ENCODE measurements around the gene LRBA.
"Not testable (repeated sequence)": the region's sequence is repeated elsewhere in the genome, so short reads cannot be mapped to it uniquely, and the experiment has no call there.

Gene LRBA

DNA sequence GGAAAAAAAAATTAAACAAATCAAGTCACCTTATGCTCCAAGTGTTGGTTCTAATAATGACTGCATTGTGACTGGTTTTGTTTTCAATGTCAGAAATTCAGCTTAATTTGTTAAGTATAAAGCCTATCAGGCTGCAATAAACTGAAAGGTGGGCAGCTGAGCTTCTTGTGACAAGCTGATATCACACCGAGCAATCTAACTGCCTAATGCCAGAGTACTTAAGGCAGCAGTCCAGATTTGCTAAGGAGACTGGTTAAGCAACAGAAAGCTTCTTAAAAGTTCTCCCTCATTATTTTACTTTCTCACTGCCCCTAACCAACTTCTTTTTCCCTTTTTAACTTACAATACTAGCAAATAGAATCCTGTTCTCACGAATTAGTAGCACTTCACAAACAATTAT, 232.2 kb downstream of the LRBA start:
- no peak for DNase-seq

DNA sequence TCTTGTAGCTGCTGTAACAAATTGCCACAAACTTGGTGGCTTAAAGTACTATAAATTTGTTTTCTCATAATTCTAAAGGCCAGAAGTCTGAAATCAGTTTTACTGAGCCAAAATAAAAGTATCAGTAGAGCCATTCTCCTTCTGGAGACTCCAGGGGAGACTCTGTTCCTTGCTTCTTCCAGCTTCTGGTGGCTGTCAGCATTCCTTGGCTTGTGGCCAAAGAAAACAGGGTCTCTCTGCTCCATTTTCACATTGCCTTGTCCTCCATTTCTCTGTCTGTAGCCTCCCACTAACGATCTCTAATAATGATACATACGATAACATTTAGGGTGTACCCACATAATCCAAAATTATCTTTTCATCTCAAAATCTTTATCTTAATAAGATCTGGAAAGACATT, 232.8 kb downstream of the LRBA start:
- no peak for DNase-seq

DNA sequence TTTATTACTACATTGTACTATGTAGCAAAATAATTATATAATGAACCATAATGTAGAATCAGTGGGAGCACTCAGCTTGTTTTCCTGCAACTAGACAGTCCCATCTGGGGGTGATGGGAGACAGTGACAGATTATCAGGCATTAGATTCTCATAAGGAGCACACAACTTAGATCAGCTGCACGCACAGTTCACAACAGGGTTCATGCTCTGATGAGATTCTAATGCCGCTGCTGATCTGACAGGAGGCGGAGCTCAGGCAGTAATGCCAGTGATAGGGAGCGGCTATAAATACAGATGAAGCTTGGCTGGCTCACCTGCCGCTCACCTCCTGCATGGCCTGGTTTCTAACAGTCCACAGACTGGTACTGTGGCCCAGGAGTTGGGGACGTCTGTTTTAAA, 233.9 kb downstream of the LRBA start:
- DNase-seq = no peak

DNA sequence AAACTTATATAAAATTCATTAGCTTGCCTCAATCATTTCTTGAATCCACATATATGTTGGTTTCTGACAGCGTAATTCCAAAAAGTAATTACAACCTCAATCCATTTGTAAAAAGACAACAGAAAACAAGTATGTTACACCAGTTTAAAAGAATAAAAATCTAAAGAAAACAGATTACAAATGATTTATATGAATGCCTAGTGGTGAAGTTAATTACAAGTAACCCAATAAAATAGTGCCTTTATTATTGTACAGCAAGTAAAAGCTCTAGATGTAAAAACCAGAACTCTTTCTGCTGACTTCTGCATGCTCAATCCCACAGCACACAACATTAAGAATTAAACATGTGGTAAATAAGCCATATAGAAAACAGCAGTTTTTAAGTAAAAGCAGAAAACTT, 235.4 kb downstream of the LRBA start:
- DNase-seq = no peak

DNA sequence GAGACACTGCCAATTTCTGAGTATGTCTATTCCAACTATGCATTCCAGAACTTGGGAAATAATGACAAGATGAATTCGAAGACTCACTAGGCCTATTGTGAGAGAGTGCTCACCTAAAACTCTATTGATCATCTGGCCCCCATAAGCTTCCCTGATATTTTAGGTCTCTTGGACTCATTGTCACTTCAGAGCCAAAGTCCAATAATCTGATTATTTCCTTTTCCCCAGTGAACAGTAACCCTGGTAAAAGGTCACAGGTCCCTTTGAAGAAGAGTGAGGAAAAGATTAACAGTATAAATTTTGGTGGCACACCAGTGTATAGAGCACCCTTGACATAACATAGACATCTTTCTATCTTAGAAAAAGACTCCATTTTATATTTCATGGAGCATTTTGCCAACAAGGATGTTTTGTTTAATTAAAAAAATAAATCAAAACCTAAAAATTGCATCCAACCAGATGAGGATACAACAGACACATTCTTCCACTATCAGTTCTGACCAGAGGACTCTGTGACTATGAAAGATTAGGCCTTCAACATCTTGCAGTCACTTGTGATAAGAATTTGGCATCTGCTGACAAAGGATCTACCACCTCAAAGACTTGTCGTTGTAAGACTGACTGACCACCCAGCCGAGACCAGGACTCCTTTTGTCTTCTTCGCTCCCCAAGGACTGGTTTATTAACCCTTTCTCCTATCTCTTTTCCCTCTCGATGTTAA, 241.2 kb downstream of the LRBA start:
- DNase-seq = no peak

DNA sequence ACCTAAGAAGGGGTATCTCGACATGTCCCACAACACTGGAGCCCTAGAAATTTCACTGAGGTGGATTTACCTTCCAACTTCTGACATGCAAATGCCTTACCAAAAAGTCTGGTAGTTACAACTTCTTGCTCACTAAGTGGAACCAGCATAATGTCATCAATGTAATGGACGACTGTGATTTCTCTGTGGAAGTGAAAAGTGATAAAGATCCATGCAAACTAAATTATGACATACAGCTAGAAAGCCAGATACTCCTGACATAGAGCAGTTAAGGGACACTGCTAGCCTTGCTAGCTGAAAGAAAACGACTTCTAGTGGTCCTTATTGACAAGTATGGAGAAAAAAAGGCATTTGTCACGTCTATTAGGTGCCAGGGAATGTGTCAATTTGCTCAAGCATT, 242.1 kb downstream of the LRBA start:
- no peak for DNase-seq

DNA sequence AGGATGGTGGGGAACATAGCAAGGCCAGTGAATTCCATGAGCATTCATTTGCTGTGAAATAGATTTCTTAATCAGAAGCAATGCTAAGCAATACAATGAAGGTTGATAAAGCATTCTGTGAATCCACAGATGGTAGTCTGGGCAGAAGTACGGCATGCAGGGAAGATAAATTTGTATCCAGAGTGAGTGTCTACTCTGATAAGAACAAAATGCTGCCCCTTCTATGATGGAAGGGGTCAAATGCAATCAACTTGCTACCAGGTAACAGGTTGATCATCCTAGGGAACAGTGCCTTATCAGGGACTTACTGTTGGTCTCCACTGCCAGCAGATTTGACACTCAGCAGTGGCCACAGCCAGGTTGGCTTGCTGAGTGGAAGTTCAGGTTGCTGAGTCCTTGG, 243.7 kb downstream of the LRBA start:
- no peak for DNase-seq

DNA sequence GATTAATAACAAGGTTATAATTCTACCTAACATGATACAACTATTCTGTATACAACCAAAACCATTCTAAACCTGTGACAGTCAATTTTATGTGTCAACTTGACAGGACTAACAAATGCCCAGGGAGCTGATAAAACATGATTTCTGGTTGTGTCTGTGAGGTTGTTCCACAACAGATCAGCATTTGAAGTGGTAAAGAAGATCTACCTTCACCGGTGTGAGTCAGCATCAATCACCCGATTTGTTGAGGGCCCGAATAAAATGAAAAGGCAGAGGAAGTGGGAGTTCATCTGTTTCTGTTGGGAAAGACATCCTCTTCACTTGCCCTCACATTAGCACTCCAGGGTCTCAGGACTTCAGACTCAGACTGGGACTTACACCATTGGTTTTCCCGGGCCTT, 245.2 kb downstream of the LRBA start:
- DNase-seq = no peak

DNA sequence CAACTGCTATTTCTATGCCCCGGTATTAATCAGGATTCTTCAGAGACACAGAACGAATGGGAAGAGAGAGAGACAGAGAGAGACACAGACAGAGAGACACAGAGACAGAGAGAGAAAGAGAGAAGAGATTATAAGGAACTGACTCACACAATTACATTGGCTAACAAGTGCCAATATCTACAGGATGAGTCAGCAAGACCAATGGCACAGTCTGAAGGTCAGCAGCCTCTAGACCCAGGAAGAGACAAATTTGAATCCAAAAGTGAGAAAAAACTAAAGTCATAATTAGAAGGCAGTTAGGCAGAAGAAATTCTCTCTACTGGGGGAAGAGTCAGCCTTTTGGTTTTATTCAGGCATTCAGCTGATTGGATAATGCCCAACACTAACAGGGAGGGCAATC, 245.8 kb downstream of the LRBA start:
- no peak for DNase-seq

DNA sequence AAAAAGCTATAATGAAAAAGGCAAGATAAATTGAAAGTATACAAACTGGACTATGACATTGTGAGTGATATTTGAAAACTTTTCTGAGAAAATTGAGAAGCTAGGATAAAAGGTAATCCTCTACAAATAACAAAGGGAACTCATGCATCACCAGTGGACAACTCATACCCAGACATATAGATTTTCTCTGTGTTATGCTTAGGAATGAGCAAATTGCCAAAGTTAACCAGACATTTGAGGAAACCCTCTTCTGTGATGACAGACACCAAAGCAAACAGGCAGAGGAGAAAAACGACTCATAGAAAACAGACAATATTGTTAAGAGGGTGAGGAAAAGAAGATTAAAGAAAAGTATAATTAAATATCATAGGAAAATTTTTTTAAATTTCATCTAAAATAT, 246.6 kb downstream of the LRBA start:
- no peak for DNase-seq

DNA sequence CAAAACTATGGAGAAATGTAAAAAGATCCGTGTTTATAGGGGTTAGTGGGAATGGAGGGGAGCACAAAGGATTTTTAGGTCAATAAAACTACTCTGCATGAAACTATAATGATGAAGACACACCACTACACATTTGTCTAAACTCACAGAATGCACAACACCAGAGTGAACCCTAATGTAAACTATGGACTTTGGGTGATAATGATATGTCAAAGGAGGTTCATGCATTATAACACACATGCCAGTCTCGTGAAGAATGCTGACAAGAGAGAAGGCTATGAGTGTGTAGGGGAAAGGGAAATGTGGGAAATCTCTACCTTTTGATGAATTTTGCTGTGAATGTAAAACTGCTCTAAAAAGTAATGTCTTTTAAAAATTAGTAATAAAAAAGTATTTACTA, 249.9 kb downstream of the LRBA start:
- no peak for DNase-seq

DNA sequence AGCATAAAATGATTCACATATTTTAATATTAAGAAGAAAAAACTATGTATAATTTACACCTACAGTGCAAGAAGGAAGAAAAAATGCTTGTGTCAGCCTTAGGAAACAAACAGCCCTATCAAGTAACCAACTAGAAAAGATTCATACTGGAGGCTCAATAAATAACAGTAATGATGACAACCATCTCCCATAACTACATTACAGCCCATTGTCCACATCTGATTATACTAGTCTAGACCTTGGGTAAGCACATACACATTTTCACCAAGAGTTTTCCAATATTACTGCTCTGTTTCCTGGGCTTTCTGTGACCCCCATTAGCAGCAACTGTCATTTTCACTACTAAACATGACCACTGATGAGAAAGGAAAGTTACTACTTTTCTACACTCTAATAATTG, 263.4 kb downstream of the LRBA start:
- DNase-seq = no peak

DNA sequence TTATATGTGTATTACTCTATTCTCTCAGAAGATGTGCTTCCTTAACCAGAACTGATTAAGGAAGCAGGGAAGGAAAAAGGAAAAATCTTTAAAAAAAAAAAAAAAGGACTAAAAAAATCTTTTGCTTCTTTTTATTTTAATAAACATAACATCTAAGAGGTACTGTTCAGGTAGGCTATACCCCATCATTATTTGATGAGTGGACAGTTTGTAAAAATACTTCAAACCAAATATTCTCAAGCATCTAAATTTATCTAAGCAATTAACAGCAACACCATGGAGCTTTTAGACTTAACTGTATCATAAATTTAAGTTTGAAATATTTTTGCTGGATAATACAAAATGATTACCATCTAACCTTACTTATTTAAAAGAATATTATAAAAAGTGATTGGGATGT, 264.3 kb downstream of the LRBA start:
- no peak for DNase-seq

DNA sequence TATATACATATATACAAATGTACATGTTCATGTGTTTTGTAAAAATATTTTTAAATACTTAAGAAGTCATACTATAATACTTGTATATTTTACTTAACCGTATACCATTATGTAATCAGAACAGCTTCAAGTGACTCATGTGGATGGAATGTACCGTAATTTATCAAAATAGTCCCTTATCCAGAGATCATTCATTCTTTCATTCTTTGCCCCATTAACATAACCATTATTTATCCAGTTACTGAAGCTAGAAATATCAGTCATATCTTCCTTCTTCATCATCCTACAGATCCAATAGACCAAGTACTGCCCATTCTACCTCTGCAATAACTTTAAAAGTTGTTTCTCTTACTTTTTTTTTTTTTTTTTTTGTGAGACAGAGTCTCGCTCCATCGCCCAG, 268.9 kb downstream of the LRBA start:
- DNase-seq = no peak

DNA sequence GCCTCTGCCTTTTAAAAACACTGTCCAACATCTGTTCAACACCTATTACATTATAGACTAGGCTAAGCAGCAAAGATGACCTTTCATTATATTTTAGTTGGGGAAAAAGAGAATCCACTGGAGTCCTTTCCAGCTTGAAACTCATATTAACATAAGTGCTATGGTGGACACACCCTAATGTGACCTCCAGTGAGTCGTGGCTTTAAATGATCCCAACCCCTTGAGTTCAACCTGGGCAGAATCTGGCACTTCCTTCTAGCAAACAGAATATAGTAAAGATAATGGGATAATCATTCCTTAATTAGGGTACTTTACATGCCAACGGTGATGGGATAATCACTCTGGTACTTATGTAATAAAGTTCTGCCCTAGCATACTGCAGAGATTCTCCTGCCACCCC, 270.5 kb downstream of the LRBA start:
- DNase-seq = no peak

DNA sequence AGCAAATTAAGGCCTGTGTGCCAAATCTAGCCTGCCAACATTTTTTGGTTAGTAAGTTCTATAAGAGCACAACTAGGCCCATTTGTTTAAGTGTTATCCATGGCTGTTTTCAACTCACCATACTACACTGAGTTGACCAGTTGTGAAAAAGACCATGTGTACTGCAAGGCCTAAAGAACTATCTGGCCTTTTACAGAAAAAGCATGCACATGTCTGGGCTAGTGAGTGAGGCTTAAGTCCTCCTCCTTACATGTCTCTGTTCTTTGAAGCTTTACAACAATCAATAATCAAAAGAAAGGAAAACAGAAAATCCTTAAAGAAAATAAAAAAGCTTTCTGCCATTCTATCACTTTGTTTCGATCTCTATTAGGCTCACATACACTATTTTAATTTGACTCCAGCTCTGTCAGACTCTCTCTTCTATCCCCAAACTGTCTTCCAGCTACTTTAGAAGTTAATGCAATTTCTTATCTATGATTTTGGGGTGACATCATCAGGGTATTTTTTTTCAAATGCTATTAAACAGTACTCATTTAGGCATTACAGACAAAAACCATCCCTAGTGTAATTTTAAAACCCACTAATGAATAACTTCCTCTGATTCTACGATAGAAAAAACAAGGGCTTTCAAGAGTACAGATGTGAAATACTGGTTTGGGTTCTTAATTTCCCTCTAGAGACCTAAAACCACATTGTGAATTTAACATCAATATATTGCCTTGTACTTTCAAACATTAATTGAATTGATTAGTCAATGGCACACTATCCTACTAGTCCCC, 271.3 kb downstream of the LRBA start:
- DNase-seq = no peak

DNA sequence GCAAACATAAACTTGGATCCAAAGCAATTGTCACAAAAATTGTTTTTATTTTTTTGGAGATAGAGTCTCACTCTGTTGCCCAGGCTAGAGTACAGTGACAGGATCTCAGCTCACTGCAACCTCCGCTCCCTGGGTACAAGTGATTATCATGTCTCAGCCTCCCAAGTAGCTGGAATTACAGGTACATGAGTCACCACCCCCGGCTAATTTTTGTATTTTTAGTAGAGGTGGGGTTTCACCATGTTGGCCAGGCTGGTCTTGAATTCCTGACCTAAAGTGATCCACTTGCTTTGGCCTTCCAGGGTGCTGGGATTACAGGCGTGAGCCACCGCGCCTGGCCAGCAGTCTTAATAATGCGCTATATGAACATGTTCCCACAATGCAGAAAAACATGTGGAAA, 272.2 kb downstream of the LRBA start:
- not testable (repeated sequence) for DNase-seq

DNA sequence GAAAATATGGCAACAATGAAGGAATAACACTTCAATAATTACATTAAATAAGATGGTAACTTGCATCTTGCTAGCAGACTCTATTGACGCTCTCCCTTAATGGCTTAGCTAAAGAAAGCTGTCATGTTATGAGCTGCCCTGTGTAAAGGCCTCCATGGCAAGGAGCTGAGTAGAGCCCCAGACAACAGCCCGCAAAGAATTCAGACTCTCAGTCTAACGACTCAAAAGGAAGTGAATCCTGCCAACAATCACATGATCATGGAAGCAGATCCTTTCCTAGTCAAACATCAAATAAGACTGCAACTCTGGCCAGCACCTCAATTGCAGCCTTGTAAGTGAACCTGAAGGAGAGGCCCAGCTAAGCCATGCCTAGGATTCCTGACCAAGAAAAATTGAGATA, 275.5 kb downstream of the LRBA start:
- no peak for DNase-seq

DNA sequence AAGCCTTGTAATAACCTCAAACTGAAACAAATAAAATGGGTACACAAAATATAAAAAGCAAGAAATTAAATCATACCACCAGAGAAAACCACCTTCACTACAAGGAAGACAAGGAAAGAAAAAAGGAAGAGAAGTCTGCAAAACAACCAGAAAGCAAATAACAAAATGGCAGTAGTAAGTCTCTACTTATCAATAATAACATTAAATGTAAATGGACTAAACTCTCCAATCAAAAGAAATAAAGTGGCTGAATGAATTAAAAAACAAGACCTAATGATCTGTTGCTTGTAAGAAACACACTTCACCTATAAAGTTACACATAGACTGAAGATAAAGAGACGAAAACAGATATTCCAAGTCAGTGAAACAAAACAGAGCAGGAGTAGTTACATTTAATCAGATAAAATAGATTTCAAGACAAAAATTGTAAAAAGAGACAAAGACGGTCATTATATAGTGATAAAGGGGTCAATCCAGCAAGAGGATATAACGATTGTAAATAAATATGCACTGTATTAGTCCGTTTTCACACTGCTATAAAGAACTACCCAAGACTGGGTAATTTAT, 289.0 kb downstream of the LRBA start:
- DNase-seq = no peak

DNA sequence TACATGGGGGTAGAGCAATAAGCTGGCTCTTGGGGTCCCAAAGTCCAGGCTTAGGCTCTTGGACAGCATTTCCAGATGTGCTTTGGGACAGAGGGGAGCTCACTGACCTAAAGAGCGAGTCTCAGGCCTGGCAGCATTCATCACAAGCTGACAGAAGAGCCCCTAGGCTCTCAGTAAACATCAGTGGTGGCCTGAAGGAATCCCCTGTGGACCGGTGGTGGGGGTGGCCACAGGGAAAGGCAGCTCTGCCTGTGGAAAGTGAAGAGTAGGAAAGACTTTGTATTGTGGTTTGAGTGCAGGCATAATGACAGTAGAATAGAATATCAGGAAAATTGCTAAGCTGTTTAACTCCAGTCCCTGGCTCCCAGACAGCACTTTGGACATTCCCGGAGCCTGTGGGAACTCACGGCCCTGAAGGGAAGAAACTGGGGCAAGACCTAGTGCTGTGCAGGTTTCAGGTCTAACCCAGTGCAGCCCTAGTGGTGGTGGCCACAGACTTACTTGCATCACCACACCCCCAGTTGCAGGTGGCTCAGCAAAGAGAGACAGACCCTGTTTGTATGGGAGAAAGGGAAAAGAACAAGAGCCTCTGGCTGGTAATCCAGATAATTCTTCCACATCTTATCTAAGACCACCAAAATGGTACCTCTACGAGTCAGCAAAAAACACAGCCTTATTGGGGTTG, 291.2 kb downstream of the LRBA start:
- DNase-seq = no peak

DNA sequence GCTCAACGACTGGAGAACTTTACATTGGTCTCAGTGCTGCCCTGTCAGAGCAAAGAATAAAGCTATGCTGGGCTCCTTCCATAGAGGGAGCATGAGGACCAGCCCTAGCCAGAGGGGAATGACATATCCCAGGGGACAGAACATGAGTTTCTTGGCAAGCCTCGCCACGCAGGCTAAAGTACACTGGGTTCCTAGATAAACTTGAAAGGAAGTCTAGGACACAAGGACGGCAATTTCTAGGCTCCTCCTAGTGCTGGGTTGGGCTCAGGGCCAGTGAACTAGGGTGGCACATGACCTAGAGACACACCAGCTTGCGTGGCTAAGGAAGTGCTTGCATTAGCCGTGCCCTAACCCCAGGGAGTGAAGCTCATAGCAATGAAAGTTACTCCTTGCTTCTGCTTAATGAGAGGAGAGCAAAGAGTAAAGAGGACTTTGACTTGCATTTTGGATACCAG, 292.1 kb downstream of the LRBA start:
- DNase-seq = no peak

DNA sequence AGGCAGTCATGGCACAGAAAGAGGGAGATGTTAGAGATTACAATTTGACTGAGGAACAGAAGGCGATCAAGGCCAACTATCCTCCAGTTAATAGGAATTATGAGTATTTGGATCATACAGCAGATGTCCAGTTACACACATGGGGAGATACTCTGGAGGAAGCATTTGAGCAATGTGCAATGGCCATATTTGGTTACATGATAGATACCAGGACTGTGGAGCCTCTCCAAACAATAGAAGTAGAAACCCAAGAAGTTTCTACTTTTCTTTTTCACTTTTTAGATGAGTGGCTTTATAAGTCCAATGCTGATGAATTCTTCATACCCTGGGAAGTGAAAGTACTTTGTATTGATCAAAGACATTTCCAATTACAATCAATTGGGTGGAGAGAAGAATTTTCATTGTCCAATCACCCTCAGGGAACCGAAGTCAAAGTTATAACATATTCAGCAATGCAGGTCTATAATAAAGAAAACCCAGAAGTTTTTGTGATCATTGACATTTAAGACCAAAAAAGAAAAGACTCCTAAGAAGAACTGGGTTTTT, 294.0 kb downstream of the LRBA start:
- DNase-seq = no peak

DNA sequence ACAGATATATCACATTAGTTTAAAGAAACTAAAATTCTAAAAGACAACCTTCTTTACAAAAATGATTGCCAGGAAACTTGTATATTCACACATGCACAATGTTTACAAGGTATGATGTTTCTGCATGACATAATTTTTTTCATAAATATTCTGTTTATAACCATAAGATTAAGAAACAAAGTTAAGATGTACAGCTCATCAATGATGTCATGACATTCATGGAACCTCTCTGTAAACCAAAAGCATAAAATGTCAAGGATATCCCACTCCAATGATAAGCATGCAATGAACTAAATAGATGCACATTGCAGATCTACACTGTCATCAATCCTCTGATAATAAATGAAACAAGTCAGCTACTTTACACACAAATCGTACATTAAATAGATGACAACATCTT, 297.1 kb downstream of the LRBA start:
- DNase-seq = no peak
